Duodenal mucosa (tissue), 2 donors: ENCODE results near the gene IL23A.

Source experiments
- H3K27ac ChIP-seq: one replicate; pipeline ENCODE4 v1.7.0; 2013; ENCODE audit warnings: low read depth, low read length
- H3K27me3 ChIP-seq, 2 donors: one replicate each; pipeline ENCODE4 v1.7.0; 2013; ENCODE audit warnings: low read length in 2 of 2, control low read depth in 1 of 2; ENCODE audit not compliant: insufficient read depth in 2 of 2, control insufficient read depth in 1 of 2
- H3K36me3 ChIP-seq, 2 donors: one replicate each; pipeline ENCODE4 v1.7.0; 2013; ENCODE audit warnings: low read length in 2 of 2, control low read depth in 1 of 2; ENCODE audit not compliant: insufficient read depth in 2 of 2, control insufficient read depth in 1 of 2
- H3K4me1 ChIP-seq, 2 donors: one replicate each; pipeline ENCODE4 v1.7.0; 2013; ENCODE audit warnings: low read length in 2 of 2, control low read depth in 1 of 2; ENCODE audit not compliant: insufficient read depth in 2 of 2, control insufficient read depth in 1 of 2
- H3K4me3 ChIP-seq, 2 donors: one replicate each; pipeline ENCODE4 v1.7.0; 2013; ENCODE audit warnings: low read length in 2 of 2, low read depth in 1 of 2
- H3K9ac ChIP-seq, 2 donors: one replicate each; pipeline ENCODE4 v1.7.0; 2013; ENCODE audit warnings: low read length in 2 of 2, low read depth in 1 of 2
- H3K9me3 ChIP-seq, 2 donors: one replicate each; pipeline ENCODE4 v1.7.0; 2013; ENCODE audit warnings: low read length in 2 of 2, control low read depth in 1 of 2; ENCODE audit not compliant: control insufficient read depth in 1 of 2

Gene IL23A

DNA sequence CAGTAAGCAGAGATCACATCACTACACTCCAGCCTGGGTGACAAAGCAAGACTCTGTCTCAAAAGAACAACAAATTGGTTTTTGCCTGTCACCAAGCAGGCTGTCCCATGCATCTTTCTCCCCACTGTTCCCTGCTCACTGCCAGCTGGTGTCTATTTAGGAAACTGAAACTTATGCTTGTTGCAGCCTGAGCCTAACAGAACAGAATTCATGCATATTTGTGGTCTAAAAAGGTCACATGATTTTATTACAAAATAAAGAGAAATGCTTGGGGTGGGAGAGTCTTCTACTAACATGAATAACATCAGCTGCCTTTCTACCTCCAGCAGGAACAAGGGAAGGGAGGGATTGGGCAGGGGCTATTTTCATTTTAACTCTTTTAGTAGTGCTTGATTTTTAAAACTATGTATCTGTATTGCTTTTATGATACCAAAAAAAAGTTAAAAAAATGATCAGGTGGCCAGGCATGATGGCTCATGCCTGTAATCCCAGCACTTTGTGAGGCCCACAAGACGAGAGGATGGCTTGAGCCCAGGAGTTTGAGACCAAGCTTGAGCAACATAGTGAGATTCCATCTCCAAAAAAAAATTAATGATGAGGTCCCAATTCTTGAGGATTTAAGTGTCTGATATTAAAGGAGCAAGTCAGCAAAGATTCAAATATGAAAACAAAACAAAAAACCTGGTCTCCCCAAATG lies 20.3 kb downstream of the IL23A start:
- peak overlapping the region; percentile 74 for H3K27ac ChIP-seq
- H3K9me3 ChIP-seq: no peaks in the 10 kb centered on the region
- H3K27me3 ChIP-seq: no peaks in the 10 kb centered on the region
- peak overlapping the region; percentile 83 to 91 for H3K4me3 ChIP-seq
- H3K36me3 ChIP-seq: peaks cover 21 to 26% of the 10 kb centered on the region in 2 donors
- peaks cover 16 to 22% of the 10 kb centered on the region in 2 donors for H3K4me1 ChIP-seq
- peak overlapping the region; percentile 67 to 94 for H3K9ac ChIP-seq

- Histone ChIP-seq H3K27ac (peak within 1 kb of the TSS; percentile 74), H3K4me1 (peaks cover 16 to 22% of the 10 kb centered on the region in 2 donors), H3K4me3 (peak within 1 kb of the TSS; percentile 83 to 91), H3K27me3 (no peaks in the 10 kb centered on the region), H3K36me3 (peaks cover 11 to 15% of the 10 kb centered on the region in 2 donors), H3K9me3 (no peaks in the 10 kb centered on the region), H3K9ac (peak within 1 kb of the TSS; percentile 67 to 94)
These were observed 21.4 kb downstream of the IL23A start, which contains the start of gene STAT2 for GRCh38 chr12:56359851-56360767. STAT2 (minus strand) TSS chr12:56360107; CDS start chr12:56356571, 3,536 bp downstream.

- no peaks in the 10 kb centered on the region for H3K27me3 ChIP-seq
- H3K9ac ChIP-seq: no peak overlapping the region
- no peak overlapping the region for H3K27ac ChIP-seq
- no peaks in the 10 kb centered on the region for H3K9me3 ChIP-seq
- H3K36me3 ChIP-seq: no peaks in the 10 kb centered on the region
- H3K4me1 ChIP-seq: peaks cover 16 to 22% of the 10 kb centered on the region in 2 donors
- H3K4me3 ChIP-seq: no peak overlapping the region
These were observed 22.9 kb downstream of the IL23A start for GRCh38 chr12:56361487-56362129.

DNA sequence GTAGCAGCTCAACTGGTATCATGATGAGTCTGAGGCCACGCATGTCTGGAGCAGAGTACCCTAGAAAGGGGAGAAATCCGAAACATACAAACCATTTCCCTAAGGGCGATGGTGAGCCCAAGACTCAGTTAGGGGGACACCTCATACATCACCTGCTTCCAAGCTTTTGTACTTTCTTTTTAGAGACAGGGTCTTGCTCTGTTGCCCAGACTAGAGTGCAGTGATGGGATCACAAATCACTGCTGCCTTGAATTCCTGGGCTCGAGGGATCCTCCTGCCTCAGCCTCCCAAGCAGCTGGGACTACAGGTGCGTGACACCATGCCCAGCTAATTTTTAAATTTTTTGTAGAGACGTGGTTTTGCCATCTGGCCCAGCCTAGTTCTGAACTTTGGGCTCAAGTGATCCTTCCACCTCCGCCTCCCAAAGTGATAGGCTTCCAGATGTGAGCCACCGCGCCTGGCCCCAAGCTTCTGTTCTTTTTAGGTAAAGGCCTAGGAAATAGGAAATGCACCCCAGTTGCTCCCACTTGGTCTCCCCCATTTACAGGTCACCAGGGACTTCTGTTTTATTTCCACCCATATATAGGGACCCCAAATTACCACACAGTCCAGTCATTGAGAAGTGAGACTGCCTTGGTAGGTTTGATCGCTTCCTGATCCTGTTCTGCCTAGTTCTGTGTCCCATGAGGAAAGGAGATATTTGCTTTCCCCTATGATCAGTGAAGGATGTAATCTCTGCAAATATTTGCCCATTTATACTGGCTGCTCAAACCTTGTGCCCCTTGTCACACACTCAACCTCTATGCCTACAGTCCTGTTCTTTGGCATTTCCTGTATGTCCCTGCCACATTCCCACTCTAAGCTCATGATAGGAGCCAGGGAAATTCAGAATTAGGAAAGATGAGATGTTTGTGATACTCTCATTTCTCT lies 23.7 kb downstream of the IL23A start, which contains the start of gene APOF:
Gene APOF (minus strand): TSS at position 728 of the 930 bp plus-strand sequence. CDS start 112 bp downstream, at position 616.
- H3K36me3 ChIP-seq: no peaks in the 10 kb centered on the region
- no peaks in the 10 kb centered on the region for H3K9me3 ChIP-seq
- no peaks in the 10 kb centered on the region for H3K27me3 ChIP-seq
- H3K27ac ChIP-seq: no peak within 1 kb of the TSS
- no peak within 1 kb of the TSS for H3K9ac ChIP-seq
- peaks cover 16 to 22% of the 10 kb centered on the region in 2 donors for H3K4me1 ChIP-seq
- no peak within 1 kb of the TSS for H3K4me3 ChIP-seq

GRCh38 chr12:56366948-56367347 lies 28.3 kb downstream of the IL23A start:
- no peaks in the 10 kb centered on the region for H3K36me3 ChIP-seq
- no peak overlapping the region for H3K27ac ChIP-seq
- H3K27me3 ChIP-seq: no peaks in the 10 kb centered on the region
- no peaks in the 10 kb centered on the region for H3K9me3 ChIP-seq
- no peaks in the 10 kb centered on the region for H3K4me1 ChIP-seq
- H3K9ac ChIP-seq: no peak overlapping the region
- H3K4me3 ChIP-seq: no peak overlapping the region

- no peak overlapping the region for H3K4me3 ChIP-seq
- H3K36me3 ChIP-seq: no peaks in the 10 kb centered on the region
- no peaks in the 10 kb centered on the region for H3K27me3 ChIP-seq
- H3K4me1 ChIP-seq: no peaks in the 10 kb centered on the region
- H3K9ac ChIP-seq: no peak overlapping the region
- no peak overlapping the region for H3K27ac ChIP-seq
- H3K9me3 ChIP-seq: no peaks in the 10 kb centered on the region
These were observed 34.8 kb downstream of the IL23A start for GRCh38 chr12:56373515-56373914.

- H3K9ac ChIP-seq: no peak overlapping the region
- no peaks in the 10 kb centered on the region for H3K9me3 ChIP-seq
- no peaks in the 10 kb centered on the region for H3K36me3 ChIP-seq
- H3K27me3 ChIP-seq: no peaks in the 10 kb centered on the region
- H3K4me1 ChIP-seq: no peaks in the 10 kb centered on the region
- no peak overlapping the region for H3K27ac ChIP-seq
- no peak overlapping the region for H3K4me3 ChIP-seq
These were observed 36.3 kb downstream of the IL23A start for GRCh38 chr12:56374726-56375597.

GRCh38 chr12:56375598-56376434 lies 37.1 kb downstream of the IL23A start:
- no peak overlapping the region for H3K27ac ChIP-seq
- no peaks in the 10 kb centered on the region for H3K9me3 ChIP-seq
- H3K4me3 ChIP-seq: no peak overlapping the region
- H3K9ac ChIP-seq: no peak overlapping the region
- no peaks in the 10 kb centered on the region for H3K4me1 ChIP-seq
- no peaks in the 10 kb centered on the region for H3K27me3 ChIP-seq
- H3K36me3 ChIP-seq: no peaks in the 10 kb centered on the region
